ENCODE data around the gene COL6A1. TPM values are rescaled to one million over a fixed set of nuclear protein-coding genes. Genes with fewer than 3 reads are reported as not detected.

COL6A1 gene, protein sequence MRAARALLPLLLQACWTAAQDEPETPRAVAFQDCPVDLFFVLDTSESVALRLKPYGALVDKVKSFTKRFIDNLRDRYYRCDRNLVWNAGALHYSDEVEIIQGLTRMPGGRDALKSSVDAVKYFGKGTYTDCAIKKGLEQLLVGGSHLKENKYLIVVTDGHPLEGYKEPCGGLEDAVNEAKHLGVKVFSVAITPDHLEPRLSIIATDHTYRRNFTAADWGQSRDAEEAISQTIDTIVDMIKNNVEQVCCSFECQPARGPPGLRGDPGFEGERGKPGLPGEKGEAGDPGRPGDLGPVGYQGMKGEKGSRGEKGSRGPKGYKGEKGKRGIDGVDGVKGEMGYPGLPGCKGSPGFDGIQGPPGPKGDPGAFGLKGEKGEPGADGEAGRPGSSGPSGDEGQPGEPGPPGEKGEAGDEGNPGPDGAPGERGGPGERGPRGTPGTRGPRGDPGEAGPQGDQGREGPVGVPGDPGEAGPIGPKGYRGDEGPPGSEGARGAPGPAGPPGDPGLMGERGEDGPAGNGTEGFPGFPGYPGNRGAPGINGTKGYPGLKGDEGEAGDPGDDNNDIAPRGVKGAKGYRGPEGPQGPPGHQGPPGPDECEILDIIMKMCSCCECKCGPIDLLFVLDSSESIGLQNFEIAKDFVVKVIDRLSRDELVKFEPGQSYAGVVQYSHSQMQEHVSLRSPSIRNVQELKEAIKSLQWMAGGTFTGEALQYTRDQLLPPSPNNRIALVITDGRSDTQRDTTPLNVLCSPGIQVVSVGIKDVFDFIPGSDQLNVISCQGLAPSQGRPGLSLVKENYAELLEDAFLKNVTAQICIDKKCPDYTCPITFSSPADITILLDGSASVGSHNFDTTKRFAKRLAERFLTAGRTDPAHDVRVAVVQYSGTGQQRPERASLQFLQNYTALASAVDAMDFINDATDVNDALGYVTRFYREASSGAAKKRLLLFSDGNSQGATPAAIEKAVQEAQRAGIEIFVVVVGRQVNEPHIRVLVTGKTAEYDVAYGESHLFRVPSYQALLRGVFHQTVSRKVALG
- total RNA-seq, result 270 TPM

DNA sequence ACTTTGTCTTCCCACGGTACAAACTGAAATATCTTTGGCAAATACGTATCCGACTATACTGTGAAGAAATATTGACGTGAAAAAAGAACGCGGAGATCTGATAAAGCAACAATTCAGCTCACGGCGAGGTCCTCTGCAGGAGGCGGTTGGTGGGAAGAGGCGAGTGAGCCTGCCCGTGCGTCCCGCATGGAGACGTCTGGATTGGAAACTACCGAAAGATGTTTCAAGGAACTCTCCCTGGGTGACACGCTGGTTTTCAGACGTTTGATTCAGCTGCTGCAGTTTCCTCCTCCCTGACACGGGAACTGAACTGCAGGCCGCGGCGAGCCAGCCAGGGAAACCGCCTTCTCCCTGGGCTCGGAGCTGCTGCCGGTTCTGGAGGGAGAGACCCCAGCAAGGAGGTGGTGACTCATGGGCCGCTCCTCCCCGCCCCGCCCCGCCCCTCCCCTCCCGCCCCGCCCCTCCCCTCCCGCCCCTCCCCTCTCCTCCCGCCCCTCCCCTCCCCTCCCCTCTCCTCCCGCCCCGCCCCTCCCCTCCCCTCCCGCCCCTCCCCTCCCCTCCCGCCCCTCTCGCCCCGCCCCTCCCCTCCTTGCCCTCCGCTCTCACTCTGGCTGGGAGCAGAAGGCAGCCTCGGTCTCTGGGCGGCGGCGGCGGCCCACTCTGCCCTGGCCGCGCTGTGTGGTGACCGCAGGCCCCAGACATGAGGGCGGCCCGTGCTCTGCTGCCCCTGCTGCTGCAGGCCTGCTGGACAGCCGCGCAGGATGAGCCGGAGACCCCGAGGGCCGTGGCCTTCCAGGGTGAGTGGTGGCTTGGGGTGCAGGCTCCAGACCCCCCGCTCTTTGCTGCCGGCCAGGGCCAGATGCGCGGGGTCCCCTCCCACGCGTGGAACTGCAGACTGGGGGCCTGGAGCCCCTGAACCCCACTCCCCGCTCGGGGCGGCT lies at the start of gene COL6A1:
COL6A1 (plus strand) TSS at position 620 of the 941 bp plus-strand sequence; CDS start at position 701, 81 bp downstream.
- Histone ChIP-seq H3K27ac (ENCODE audit: low read depth, low read length) (peak within 1 kb of the TSS; percentile 86), H3K27me3 (ENCODE audit: control insufficient read depth in 3 of 3, insufficient read depth in 3 of 3, low read length in 3 of 3) (peaks cover 0 to 9% (median 2%) of the 10 kb centered on the region in 3 donors), H3K9me3 (ENCODE audit: control insufficient read depth in 3 of 3, low read length in 3 of 3) (no peaks in the 10 kb centered on the region), H3K4me1 (ENCODE audit: control insufficient read depth in 3 of 3, insufficient read depth in 3 of 3, low read length in 3 of 3) (peaks cover 16 to 25% (median 21%) of the 10 kb centered on the region in 3 donors), H3K4me3 (ENCODE audit: low read length in 3 of 3) (peak within 1 kb of the TSS; percentile 72 to 86 (median 73)), H3K9ac (ENCODE audit: low read depth in 1 of 3, low read length in 3 of 3) (peak within 1 kb of the TSS; percentile 72 to 89 (median 79)), H3K36me3 (ENCODE audit: control insufficient read depth in 3 of 3, insufficient read depth in 3 of 3, low read length in 3 of 3) (peaks cover 0 to 18% (median 16%) of the 10 kb centered on the region in 3 donors)

DNA sequence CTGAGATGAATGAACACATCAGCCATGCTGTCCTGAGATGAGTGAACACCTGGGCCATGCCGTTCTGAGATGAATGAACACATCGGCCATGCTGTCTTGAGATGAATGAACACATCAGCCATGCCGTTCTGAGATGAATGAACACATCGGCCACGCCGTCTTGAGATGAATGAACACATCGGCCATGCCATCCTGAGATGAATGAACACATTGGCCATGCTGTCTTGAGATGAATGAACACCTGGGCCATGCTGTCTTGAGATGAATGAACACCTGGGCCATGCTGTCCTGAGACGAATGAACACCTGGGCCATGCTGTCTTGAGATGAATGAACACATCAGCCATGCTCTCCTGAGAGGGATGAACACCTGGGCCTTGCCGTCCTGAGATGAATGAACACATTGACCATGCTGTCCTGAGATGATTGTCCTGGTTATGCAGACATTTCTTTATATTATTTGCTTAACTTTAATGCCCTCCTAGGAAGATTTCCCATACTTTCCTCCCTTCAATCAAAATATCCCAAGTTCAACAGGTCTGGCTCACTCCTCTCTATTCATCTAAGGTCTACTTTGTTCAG lies 48.6 kb upstream of the COL6A1 start:
- Histone ChIP-seq H3K27ac (ENCODE audit: low read depth, low read length) (no peak overlapping the region), H3K9me3 (ENCODE audit: control insufficient read depth in 3 of 3, low read length in 3 of 3) (peaks cover 6 to 17% (median 7%) of the 10 kb centered on the region in 3 donors), H3K27me3 (ENCODE audit: control insufficient read depth in 3 of 3, insufficient read depth in 3 of 3, low read length in 3 of 3) (peaks cover 0 to 19% (median 6%) of the 10 kb centered on the region in 3 donors), H3K4me1 (ENCODE audit: control insufficient read depth in 3 of 3, insufficient read depth in 3 of 3, low read length in 3 of 3) (no peaks in the 10 kb centered on the region), H3K4me3 (ENCODE audit: low read length in 3 of 3) (no peak overlapping the region), H3K36me3 (ENCODE audit: control insufficient read depth in 3 of 3, insufficient read depth in 3 of 3, low read length in 3 of 3) (no peaks in the 10 kb centered on the region), H3K9ac (ENCODE audit: low read depth in 1 of 3, low read length in 3 of 3) (no peak overlapping the region)

DNA sequence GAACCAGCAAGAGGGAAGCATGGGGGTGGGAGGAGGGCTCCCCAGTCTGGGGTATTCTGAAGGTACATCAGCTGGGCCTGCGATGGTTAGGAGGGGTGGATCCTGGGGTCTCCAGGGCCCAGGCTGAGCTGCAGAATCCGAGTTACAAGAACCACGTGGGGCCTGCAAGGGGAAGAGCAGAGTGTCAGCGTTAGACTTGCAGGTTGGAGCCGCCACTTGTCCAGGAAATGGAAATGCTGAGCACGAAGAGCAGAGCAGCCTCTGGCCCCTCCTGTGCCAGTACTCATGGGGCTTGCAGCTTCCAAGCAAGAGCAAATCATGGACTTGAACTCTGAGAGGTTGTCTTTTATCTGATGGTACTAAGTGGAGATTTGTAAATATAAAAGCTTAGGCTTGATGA lies 47.5 kb upstream of the COL6A1 start:
- no peaks in the 10 kb centered on the region for H3K36me3 ChIP-seq (ENCODE audit: control insufficient read depth in 3 of 3, insufficient read depth in 3 of 3, low read length in 3 of 3)
- peaks cover 6 to 17% (median 7%) of the 10 kb centered on the region in 3 donors for H3K9me3 ChIP-seq (ENCODE audit: control insufficient read depth in 3 of 3, low read length in 3 of 3)
- no peak overlapping the region for H3K4me3 ChIP-seq (ENCODE audit: low read length in 3 of 3)
- H3K27ac ChIP-seq (ENCODE audit: low read depth, low read length), result no peak overlapping the region
- H3K9ac ChIP-seq (ENCODE audit: low read depth in 1 of 3, low read length in 3 of 3), result no peak overlapping the region
- H3K4me1 ChIP-seq (ENCODE audit: control insufficient read depth in 3 of 3, insufficient read depth in 3 of 3, low read length in 3 of 3), result no peaks in the 10 kb centered on the region
- peaks cover 0 to 13% (median 6%) of the 10 kb centered on the region in 3 donors for H3K27me3 ChIP-seq (ENCODE audit: control insufficient read depth in 3 of 3, insufficient read depth in 3 of 3, low read length in 3 of 3)

DNA sequence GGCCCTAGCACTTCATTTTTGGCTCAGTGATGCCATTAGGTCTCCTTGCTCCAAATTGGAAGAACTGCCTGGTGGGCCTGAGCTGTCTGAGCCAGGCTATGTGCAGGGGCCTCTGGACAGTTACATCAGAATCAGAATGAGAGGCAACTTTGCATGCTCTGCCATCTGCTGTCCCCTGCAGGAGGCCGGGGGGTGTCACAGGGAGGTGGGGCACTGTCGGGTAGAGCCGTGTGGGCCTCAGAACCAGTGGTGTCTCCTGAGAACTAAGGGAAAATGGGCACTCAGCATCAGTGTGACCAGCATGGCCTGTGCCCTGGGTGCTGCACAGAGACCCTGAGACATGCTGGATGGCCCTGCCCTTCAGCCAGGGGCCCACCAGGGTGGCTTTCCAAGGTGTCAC lies 47.0 kb upstream of the COL6A1 start:
- peaks cover 0 to 8% (median 6%) of the 10 kb centered on the region in 3 donors for H3K27me3 ChIP-seq (ENCODE audit: control insufficient read depth in 3 of 3, insufficient read depth in 3 of 3, low read length in 3 of 3)
- H3K9ac ChIP-seq (ENCODE audit: low read depth in 1 of 3, low read length in 3 of 3), result no peak overlapping the region
- no peak overlapping the region for H3K27ac ChIP-seq (ENCODE audit: low read depth, low read length)
- no peaks in the 10 kb centered on the region for H3K36me3 ChIP-seq (ENCODE audit: control insufficient read depth in 3 of 3, insufficient read depth in 3 of 3, low read length in 3 of 3)
- no peaks in the 10 kb centered on the region for H3K4me1 ChIP-seq (ENCODE audit: control insufficient read depth in 3 of 3, insufficient read depth in 3 of 3, low read length in 3 of 3)
- H3K9me3 ChIP-seq (ENCODE audit: control insufficient read depth in 3 of 3, low read length in 3 of 3), result peaks cover 6 to 17% (median 7%) of the 10 kb centered on the region in 3 donors
- H3K4me3 ChIP-seq (ENCODE audit: low read length in 3 of 3), result no peak overlapping the region

DNA sequence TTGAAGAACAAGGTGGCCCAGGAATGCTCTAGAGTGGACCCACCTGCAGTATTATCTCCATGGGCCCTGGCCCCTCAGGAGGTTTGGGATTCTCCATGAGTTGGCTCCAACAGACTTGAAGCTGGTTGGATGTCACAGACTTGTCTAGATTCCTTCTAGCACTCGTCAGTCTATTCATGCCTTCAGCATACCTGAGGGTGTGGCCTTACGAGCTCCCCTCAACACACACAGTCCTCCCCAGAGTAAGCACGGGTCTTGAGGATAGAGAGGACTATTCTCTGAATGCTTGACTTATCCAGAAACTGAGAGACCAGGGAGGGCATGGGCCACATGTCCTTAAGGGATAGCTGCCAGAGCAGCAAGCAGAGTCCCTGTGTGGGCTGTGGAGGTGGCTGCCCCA lies 45.9 kb upstream of the COL6A1 start:
- H3K27ac ChIP-seq (ENCODE audit: low read depth, low read length), result no peak overlapping the region
- H3K4me1 ChIP-seq (ENCODE audit: control insufficient read depth in 3 of 3, insufficient read depth in 3 of 3, low read length in 3 of 3), result no peaks in the 10 kb centered on the region
- H3K9me3 ChIP-seq (ENCODE audit: control insufficient read depth in 3 of 3, low read length in 3 of 3), result peaks cover 6 to 17% (median 7%) of the 10 kb centered on the region in 3 donors
- H3K36me3 ChIP-seq (ENCODE audit: control insufficient read depth in 3 of 3, insufficient read depth in 3 of 3, low read length in 3 of 3), result no peaks in the 10 kb centered on the region
- H3K4me3 ChIP-seq (ENCODE audit: low read length in 3 of 3), result no peak overlapping the region
- peaks cover 0 to 10% (median 6%) of the 10 kb centered on the region in 3 donors for H3K27me3 ChIP-seq (ENCODE audit: control insufficient read depth in 3 of 3, insufficient read depth in 3 of 3, low read length in 3 of 3)
- no peak overlapping the region for H3K9ac ChIP-seq (ENCODE audit: low read depth in 1 of 3, low read length in 3 of 3)

DNA sequence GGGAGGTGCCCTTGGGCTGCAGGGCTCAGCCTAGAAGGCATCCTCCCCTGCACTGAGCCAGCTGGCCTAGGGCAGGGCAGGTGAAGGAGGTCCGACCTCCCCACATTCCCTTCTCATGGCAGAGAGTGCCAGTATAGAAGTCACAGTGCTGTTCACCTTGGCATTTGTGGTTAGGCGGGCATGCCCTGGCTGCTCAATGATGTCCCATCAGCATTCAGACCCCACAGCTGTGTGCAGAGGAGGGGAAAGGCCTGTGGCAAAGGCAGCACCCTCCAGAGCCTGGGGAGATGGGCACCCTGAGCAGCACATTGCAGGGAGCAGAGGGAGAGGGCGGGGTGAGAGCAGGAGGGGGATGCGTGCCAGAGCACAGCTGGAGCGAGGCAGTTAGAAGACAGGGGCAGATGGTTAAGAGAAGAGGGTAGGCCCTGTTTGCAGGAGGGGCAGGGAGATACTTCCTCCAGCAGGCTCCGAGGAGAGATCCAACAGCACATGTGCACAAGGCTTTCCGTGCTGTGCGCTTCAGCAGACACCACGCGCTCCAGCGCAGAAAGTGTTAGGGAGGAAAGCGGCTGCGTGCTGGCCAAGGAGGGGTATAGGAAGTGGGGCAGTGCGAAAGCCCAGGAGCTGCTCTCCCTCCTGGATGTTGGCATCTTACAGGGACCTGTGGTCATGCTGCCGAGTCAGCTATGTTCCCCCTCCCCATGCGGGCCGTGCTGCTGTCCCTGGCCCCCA lies 43.7 kb upstream of the COL6A1 start:
- H3K9ac ChIP-seq (ENCODE audit: low read depth in 1 of 3, low read length in 3 of 3), result no peak overlapping the region
- no peak overlapping the region for H3K27ac ChIP-seq (ENCODE audit: low read depth, low read length)
- no peaks in the 10 kb centered on the region for H3K4me1 ChIP-seq (ENCODE audit: control insufficient read depth in 3 of 3, insufficient read depth in 3 of 3, low read length in 3 of 3)
- H3K9me3 ChIP-seq (ENCODE audit: control insufficient read depth in 3 of 3, low read length in 3 of 3), result peaks cover 6 to 17% (median 7%) of the 10 kb centered on the region in 3 donors
- no peak overlapping the region for H3K4me3 ChIP-seq (ENCODE audit: low read length in 3 of 3)
- no peaks in the 10 kb centered on the region for H3K36me3 ChIP-seq (ENCODE audit: control insufficient read depth in 3 of 3, insufficient read depth in 3 of 3, low read length in 3 of 3)
- peaks cover 0 to 23% (median 10%) of the 10 kb centered on the region in 3 donors for H3K27me3 ChIP-seq (ENCODE audit: control insufficient read depth in 3 of 3, insufficient read depth in 3 of 3, low read length in 3 of 3)

DNA sequence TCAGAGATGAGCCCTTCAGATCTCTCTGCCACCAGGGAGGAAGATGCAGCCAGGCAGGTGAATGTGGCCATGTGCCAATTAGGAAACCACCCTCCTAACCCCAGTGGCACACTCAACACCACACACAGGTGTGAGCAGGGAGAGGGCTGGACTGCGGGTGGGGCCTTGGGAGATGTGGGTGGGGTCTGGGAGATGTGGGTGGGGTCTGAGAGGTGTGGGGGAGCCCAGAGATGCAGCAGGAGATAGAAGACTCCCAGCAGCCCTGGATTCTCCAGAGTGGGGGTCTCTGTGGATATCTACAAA lies 43.2 kb upstream of the COL6A1 start:
- Histone ChIP-seq H3K27ac (ENCODE audit: low read depth, low read length) (no peak overlapping the region), H3K27me3 (ENCODE audit: control insufficient read depth in 3 of 3, insufficient read depth in 3 of 3, low read length in 3 of 3) (peaks cover 0 to 24% (median 15%) of the 10 kb centered on the region in 3 donors)

DNA sequence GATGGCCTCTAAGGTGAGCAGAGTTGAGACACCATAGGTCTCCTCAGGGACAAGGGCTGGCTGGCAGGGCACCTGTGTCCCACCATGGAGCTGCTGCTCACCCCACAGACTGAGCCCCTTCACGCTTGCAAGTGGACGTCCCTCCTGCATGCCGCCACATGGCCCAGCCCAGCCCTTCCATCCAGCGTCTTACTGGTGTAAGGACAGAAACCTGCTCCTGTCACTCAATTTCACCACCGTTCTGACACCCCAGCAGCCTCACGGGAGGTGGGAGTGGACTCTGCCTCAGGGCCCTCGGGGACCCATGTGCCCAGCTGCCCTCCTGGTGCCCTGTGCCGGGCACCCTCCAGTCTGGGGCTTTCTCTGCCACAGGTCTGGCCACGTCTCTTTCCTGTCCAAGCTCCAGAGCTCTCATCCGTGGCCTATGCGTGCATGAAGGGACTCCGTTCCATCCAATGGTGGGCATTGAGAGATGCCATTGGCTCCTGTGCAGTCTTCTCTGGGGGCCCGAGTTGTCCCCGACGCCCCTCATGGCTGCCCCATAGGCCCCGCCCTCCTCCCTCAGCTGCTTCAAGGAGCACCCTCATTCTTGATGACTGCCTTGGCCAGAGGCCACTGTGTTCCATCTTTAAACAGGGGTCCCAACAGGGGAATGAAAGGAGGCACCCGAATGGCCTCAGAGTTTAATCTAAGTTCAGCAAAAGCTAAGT lies 42.6 kb upstream of the COL6A1 start:
- H3K36me3 ChIP-seq (ENCODE audit: control insufficient read depth in 3 of 3, insufficient read depth in 3 of 3, low read length in 3 of 3), result no peaks in the 10 kb centered on the region
- no peak overlapping the region for H3K27ac ChIP-seq (ENCODE audit: low read depth, low read length)
- no peaks in the 10 kb centered on the region for H3K4me1 ChIP-seq (ENCODE audit: control insufficient read depth in 3 of 3, insufficient read depth in 3 of 3, low read length in 3 of 3)
- H3K27me3 ChIP-seq (ENCODE audit: control insufficient read depth in 3 of 3, insufficient read depth in 3 of 3, low read length in 3 of 3), result peaks cover 0 to 24% (median 17%) of the 10 kb centered on the region in 3 donors
- H3K9me3 ChIP-seq (ENCODE audit: control insufficient read depth in 3 of 3, low read length in 3 of 3), result peaks cover 6 to 17% (median 7%) of the 10 kb centered on the region in 3 donors
- no peak overlapping the region for H3K9ac ChIP-seq (ENCODE audit: low read depth in 1 of 3, low read length in 3 of 3)
- no peak overlapping the region for H3K4me3 ChIP-seq (ENCODE audit: low read length in 3 of 3)

More for the DNA sequence above, 43.2 kb upstream of the COL6A1 start:
- no peak overlapping the region for H3K4me3 ChIP-seq (ENCODE audit: low read length in 3 of 3)
- H3K36me3 ChIP-seq (ENCODE audit: control insufficient read depth in 3 of 3, insufficient read depth in 3 of 3, low read length in 3 of 3), result no peaks in the 10 kb centered on the region
- no peak overlapping the region for H3K9ac ChIP-seq (ENCODE audit: low read depth in 1 of 3, low read length in 3 of 3)
- H3K9me3 ChIP-seq (ENCODE audit: control insufficient read depth in 3 of 3, low read length in 3 of 3), result peaks cover 6 to 17% (median 7%) of the 10 kb centered on the region in 3 donors
- no peaks in the 10 kb centered on the region for H3K4me1 ChIP-seq (ENCODE audit: control insufficient read depth in 3 of 3, insufficient read depth in 3 of 3, low read length in 3 of 3)

Measured in skeletal muscle tissue (tissue), 4 donors.